WTC11 (cell line): Measurements from ENCODE around the gene APCDD1. TPM values are rescaled to one million over a fixed set of nuclear protein-coding genes. Genes with fewer than 3 reads are reported as not detected.

Source experiments
- ATAC-seq: fragments of 200-7000 bp; cut with Tn5 transposase; 2 replicates; pipeline ENCODE4 v1.10.0; 2021; ENCODE audit warnings: mild to moderate bottlenecking, moderate library complexity
- CTCF ChIA-PET: fragments of 300-600 bp; sonication (Branson Sonifier 250); formaldehyde crosslinking; loops from one replicate; lab custom pipeline; 2021; ENCODE audit warnings: antibody characterized with exemption; lab: Charles Lee
- POLR2A ChIA-PET: fragments of 350-600 bp; sonication (Branson Sonifier 250); formaldehyde crosslinking; loops from one replicate; lab custom pipeline; 2021; ENCODE audit warnings: antibody characterized with exemption; lab: Charles Lee
- DNase-seq: peaks from one replicate; pipeline ENCODE4 v3.0.0; 2021; ENCODE audit warnings: low spot score
- H3K27ac Mint-ChIP-seq: 2 replicates; pipeline ENCODE4 v1.8.0; 2021; ENCODE audit warnings: mixed read lengths
- H3K27me3 Mint-ChIP-seq: 2 replicates; pipeline ENCODE4 v1.8.0; 2021; ENCODE audit warnings: low read depth, mild to moderate bottlenecking, moderate library complexity, mixed read lengths
- H3K36me3 Mint-ChIP-seq: 2 replicates; pipeline ENCODE4 v1.8.0; 2021; ENCODE audit warnings: mixed read lengths
- H3K4me1 Mint-ChIP-seq: 2 replicates; pipeline ENCODE4 v1.8.0; 2022; ENCODE audit warnings: mixed read lengths
- H3K4me3 Mint-ChIP-seq: 2 replicates; pipeline ENCODE4 v1.8.0; 2021; ENCODE audit warnings: mild to moderate bottlenecking, moderate library complexity, mixed read lengths
- H3K9me3 Mint-ChIP-seq: 2 replicates; pipeline ENCODE4 v1.8.0; 2021; ENCODE audit warnings: mixed read lengths
- ATF6 ChIP-seq: sonication (generic); formaldehyde crosslinking; IDR thresholded peaks from 2 replicates; pipeline ENCODE4 v1.8.1; 2023; ENCODE audit warnings: mild to moderate bottlenecking, missing genetic modification reagents
- CBFB ChIP-seq: sonication (generic); formaldehyde crosslinking; IDR thresholded peaks from 2 replicates; pipeline ENCODE4 v1.8.1; 2022; ENCODE audit warnings: mild to moderate bottlenecking, low read depth, missing genetic modification reagents
- CREM ChIP-seq: sonication (generic); formaldehyde crosslinking; IDR thresholded peaks from 2 replicates; pipeline ENCODE4 v1.8.1; 2022; ENCODE audit warnings: mild to moderate bottlenecking, missing genetic modification reagents, moderate library complexity
- EMX1 ChIP-seq: fragments of 250-450 bp; sonication (Bioruptor Pico); IDR thresholded peaks from 2 replicates; pipeline ENCODE4 v1.8.0; 2021; ENCODE audit warnings: mild to moderate bottlenecking
- ERG ChIP-seq: fragments of 250-450 bp; sonication (Bioruptor Pico); IDR thresholded peaks from 2 replicates; pipeline ENCODE4 v1.8.0; 2021; ENCODE audit warnings: mild to moderate bottlenecking
- FOXJ3 ChIP-seq: sonication (generic); formaldehyde crosslinking; IDR thresholded peaks from 2 replicates; pipeline ENCODE4 v1.9.0; 2021; ENCODE audit warnings: missing genetic modification reagents, mild to moderate bottlenecking, borderline replicate concordance
- KAT7 ChIP-seq: sonication (generic); formaldehyde crosslinking; IDR thresholded peaks from 2 replicates; pipeline ENCODE4 v1.8.1; 2023; ENCODE audit warnings: missing genetic modification reagents, mild to moderate bottlenecking, borderline replicate concordance
- MXD4 ChIP-seq: fragments of 250-450 bp; sonication (Bioruptor Pico); IDR thresholded peaks from 2 replicates; pipeline ENCODE4 v1.8.0; 2021; ENCODE audit warnings: mild to moderate bottlenecking, moderate library complexity, borderline replicate concordance
- NFYB ChIP-seq: sonication (generic); formaldehyde crosslinking; conservative IDR thresholded peaks from 2 replicates; pipeline ENCODE4 v1.8.0; 2022; ENCODE audit warnings: low read depth, missing genetic modification reagents
- NR1H2 ChIP-seq: sonication (generic); formaldehyde crosslinking; IDR thresholded peaks from 2 replicates; pipeline ENCODE4 v1.9.0; 2021; ENCODE audit warnings: mild to moderate bottlenecking, moderate library complexity, missing genetic modification reagents
- NR2C2 ChIP-seq: sonication (generic); formaldehyde crosslinking; IDR thresholded peaks from 2 replicates; pipeline ENCODE4 v1.8.0; 2022; ENCODE audit warnings: mild to moderate bottlenecking, missing genetic modification reagents
- OVOL2 ChIP-seq: fragments of 250-450 bp; sonication (Bioruptor Pico); IDR thresholded peaks from 2 replicates; pipeline ENCODE4 v1.9.0; 2021; ENCODE audit warnings: mild to moderate bottlenecking, borderline replicate concordance
- TCF7 ChIP-seq: sonication (generic); formaldehyde crosslinking; IDR thresholded peaks from 2 replicates; pipeline ENCODE4 v1.8.0; 2022; ENCODE audit warnings: mild to moderate bottlenecking, low read depth, missing genetic modification reagents, moderate library complexity
- TP53 ChIP-seq: sonication (generic); formaldehyde crosslinking; IDR thresholded peaks from 2 replicates; pipeline ENCODE4 v1.8.1; 2023; ENCODE audit warnings: mild to moderate bottlenecking, missing genetic modification reagents
- ZNF671 ChIP-seq: fragments of 250-450 bp; sonication (Bioruptor Pico); IDR thresholded peaks from 2 replicates; pipeline ENCODE4 v1.8.0; 2021; ENCODE audit warnings: mild to moderate bottlenecking
- total RNA-seq: library from RNA; stranded (reverse); gene quantifications from 3 replicates; pipeline ENCODE4 v1.2.3, GENCODE V29; 2021
- TF ChIP-seq, protein P1 (sequence below): sonication (generic); formaldehyde crosslinking; IDR thresholded peaks from 2 replicates; pipeline ENCODE4 v1.8.1; 2022; ENCODE audit warnings: mild to moderate bottlenecking, moderate library complexity, missing genetic modification reagents
- TF ChIP-seq, protein P2 (sequence below): sonication (generic); formaldehyde crosslinking; IDR thresholded peaks from 2 replicates; pipeline ENCODE4 v1.8.0; 2022; ENCODE audit warnings: mild to moderate bottlenecking, missing genetic modification reagents
- TF ChIP-seq, protein P3 (sequence below): sonication (generic); formaldehyde crosslinking; conservative IDR thresholded peaks from 2 replicates; pipeline ENCODE4 v1.8.1; 2022; ENCODE audit warnings: mild to moderate bottlenecking, missing genetic modification reagents
- TF ChIP-seq, protein P4 (sequence below): sonication (generic); formaldehyde crosslinking; IDR thresholded peaks from 2 replicates; pipeline ENCODE4 v1.8.0; 2023; ENCODE audit warnings: mild to moderate bottlenecking, missing genetic modification reagents

APCDD1 gene
- total RNA-seq, 1 experiment from 2014 or later = 7.1 TPM

DNA sequence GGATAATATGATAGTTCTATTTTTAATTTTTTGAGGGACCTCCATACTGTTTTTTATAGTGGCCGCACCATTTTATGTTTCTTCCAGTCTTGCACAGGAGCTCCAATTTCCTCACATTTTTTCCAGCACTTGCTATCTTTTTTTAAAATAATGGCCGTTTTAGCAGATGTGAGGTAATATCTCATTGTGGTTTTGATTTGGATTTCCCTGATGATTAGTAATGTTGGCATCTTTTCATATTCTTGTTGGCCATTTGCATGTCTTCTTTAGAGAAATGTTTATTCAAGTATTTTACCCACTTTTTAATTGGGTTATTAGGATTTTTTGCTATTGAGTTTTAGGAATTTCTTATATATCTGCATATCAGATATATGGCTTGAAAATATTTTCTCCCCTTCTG, 41.5 kb downstream of the APCDD1 start:
- no peak for TF ChIP-seq NFYB (CRISPR knock-in tag)
- TF ChIP-seq CREM (CRISPR knock-in tag) = no peak
- TF ChIP-seq TP53 (CRISPR knock-in tag) = no peak
- TF ChIP-seq ZNF671 (CRISPR knock-in tag) = no peak
- no peak for TF ChIP-seq NR2C2 (CRISPR knock-in tag)
- no peak for TF ChIP-seq MXD4 (CRISPR knock-in tag)
- no peak for TF ChIP-seq EMX1 (CRISPR knock-in tag)
- TF ChIP-seq, protein P1, sequence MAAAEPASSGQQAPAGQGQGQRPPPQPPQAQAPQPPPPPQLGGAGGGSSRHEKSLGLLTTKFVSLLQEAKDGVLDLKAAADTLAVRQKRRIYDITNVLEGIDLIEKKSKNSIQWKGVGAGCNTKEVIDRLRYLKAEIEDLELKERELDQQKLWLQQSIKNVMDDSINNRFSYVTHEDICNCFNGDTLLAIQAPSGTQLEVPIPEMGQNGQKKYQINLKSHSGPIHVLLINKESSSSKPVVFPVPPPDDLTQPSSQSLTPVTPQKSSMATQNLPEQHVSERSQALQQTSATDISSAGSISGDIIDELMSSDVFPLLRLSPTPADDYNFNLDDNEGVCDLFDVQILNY (CRISPR knock-in tag) = no peak
- no peak for TF ChIP-seq KAT7 (CRISPR knock-in tag)
- TF ChIP-seq CBFB = no peak
- TF ChIP-seq, protein P2, sequence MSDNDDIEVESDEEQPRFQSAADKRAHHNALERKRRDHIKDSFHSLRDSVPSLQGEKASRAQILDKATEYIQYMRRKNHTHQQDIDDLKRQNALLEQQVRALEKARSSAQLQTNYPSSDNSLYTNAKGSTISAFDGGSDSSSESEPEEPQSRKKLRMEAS (CRISPR knock-in tag) = no peak
- TF ChIP-seq, protein P3, sequence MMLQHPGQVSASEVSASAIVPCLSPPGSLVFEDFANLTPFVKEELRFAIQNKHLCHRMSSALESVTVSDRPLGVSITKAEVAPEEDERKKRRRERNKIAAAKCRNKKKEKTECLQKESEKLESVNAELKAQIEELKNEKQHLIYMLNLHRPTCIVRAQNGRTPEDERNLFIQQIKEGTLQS (CRISPR knock-in tag) = no peak
- TF ChIP-seq TCF7 (CRISPR knock-in tag) = no peak
- no peak for TF ChIP-seq ERG (CRISPR knock-in tag)
- no peak for TF ChIP-seq OVOL2 (CRISPR knock-in tag)
- no peak for TF ChIP-seq NR1H2 (CRISPR knock-in tag)
- H3K4me3 Mint-ChIP-seq = no peak overlapping the region
- DNase-seq = no peak
- H3K27me3 Mint-ChIP-seq = no peaks in the 10 kb centered on the region; the same call in 1 of the 2 replicates
- no peaks in the 10 kb centered on the region for H3K4me1 Mint-ChIP-seq
- ChIA-PET CTCF (no interaction called here), POLR2A (no interaction called here)
- H3K36me3 Mint-ChIP-seq = no peaks in the 10 kb centered on the region
- ATAC-seq = no peak
- no peak overlapping the region for H3K27ac Mint-ChIP-seq
- H3K9me3 Mint-ChIP-seq = 0 out of 2 replicates have a peak, but pooled peaks cover 3% of the 10 kb centered on the region

DNA sequence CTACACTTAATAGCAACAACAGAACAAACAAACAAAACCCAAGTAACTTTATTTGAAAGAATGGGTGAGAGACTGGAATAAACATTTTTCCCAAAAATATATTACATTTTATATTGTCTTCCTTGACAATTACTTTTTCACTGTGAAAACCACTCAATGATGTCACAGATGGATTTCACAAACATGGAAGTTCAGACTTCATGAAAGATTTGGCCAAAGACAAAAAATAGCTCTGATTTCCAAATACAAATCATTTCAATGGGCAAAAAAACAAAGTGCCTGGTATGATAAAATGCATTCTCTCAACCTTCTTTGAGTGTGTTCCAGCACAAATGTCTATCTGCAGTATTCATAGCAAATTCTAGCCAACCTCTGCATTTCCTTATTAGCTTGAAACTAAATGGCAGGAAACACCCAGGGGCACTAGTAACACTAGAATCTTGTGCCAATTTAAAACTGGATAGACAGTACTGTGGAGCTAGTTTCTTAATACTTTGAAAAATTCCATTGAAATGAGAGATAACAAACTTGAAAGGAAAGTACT, 42.8 kb downstream of the APCDD1 start:
- Mint-ChIP-seq H3K4me1 (no peaks in the 10 kb centered on the region), H3K27ac (no peak overlapping the region), H3K36me3 (no peaks in the 10 kb centered on the region), H3K9me3 (0 out of 2 replicates have a peak, but pooled peaks cover 3% of the 10 kb centered on the region), H3K27me3 (no peaks in the 10 kb centered on the region), H3K4me3 (no peak overlapping the region)
- ATAC-seq (no peak), DNase-seq (no peak)
- TF ChIP-seq CREM (CRISPR knock-in tag) (no peak), ATF6 (CRISPR knock-in tag) (no peak), FOXJ3 (CRISPR knock-in tag) (no peak)
- TF ChIP-seq, protein P4, sequence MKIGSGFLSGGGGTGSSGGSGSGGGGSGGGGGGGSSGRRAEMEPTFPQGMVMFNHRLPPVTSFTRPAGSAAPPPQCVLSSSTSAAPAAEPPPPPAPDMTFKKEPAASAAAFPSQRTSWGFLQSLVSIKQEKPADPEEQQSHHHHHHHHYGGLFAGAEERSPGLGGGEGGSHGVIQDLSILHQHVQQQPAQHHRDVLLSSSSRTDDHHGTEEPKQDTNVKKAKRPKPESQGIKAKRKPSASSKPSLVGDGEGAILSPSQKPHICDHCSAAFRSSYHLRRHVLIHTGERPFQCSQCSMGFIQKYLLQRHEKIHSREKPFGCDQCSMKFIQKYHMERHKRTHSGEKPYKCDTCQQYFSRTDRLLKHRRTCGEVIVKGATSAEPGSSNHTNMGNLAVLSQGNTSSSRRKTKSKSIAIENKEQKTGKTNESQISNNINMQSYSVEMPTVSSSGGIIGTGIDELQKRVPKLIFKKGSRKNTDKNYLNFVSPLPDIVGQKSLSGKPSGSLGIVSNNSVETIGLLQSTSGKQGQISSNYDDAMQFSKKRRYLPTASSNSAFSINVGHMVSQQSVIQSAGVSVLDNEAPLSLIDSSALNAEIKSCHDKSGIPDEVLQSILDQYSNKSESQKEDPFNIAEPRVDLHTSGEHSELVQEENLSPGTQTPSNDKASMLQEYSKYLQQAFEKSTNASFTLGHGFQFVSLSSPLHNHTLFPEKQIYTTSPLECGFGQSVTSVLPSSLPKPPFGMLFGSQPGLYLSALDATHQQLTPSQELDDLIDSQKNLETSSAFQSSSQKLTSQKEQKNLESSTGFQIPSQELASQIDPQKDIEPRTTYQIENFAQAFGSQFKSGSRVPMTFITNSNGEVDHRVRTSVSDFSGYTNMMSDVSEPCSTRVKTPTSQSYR = no peak
- ChIA-PET CTCF (no interaction called here), POLR2A (no interaction called here)
